Adrenal gland (tissue), 5 donors: ENCODE measurements around the gene PKDREJ.

Source experiments
- CTCF ChIP-seq, 6 experiments: fragments of 450-650 bp in 4 of 6; fragments of 200-600 bp in 2 of 6; sonication (generic) in 1 of 6; IDR thresholded peaks; 1 replicate in 5 of 6; 2 replicates in 1 of 6; pipeline versions ENCODE4 v1.5.1 to v1.8.0; 2016 to 2021; ENCODE audit warnings: antibody characterized with exemption in 6 of 6, mild to moderate bottlenecking in 2 of 6, moderate library complexity in 1 of 6
- POLR2A ChIP-seq, 2 donors: fragments of 450-650 bp; IDR thresholded peaks; one replicate each; pipeline ENCODE4 v1.6.1; 2017; ENCODE audit warnings: antibody characterized with exemption in 2 of 2, mild to moderate bottlenecking in 2 of 2, moderate library complexity in 1 of 2
- donor health status: DM: no; HTN: no; CAD: no.

DNA sequence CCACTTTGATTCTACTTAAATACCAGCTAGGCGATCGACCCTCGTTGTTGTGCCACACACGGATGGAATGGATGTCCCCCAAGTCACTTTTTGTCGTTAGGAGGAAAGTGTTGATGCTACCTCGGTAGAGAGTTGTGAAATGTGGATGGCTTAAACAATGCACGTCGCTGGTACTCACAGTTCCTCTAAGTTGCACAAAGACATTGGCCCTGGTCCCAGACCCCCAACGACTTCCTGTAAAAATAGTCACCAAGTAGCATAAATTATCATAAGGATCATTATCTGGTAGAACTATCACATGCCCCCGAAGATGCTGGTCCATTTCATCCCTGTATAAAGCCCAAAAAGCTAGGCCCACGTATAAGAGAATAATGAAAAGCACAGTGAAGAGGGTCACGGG is 3.8 kb downstream of the PKDREJ start:
- TF ChIP-seq CTCF (IDR thresholded peaks at IDR 0.05), result no peak
- no peak for TF ChIP-seq POLR2A (IDR thresholded peaks at IDR 0.05)
